Tibial nerve (tissue), 4 donors: ENCODE data around the gene POU3F3.

ENCODE experiments used
- CTCF ChIP-seq, 5 experiments: fragments of 200-600 bp in 3 of 5; fragments of 450-650 bp in 2 of 5; sonication (generic) in 3 of 5; IDR thresholded peaks; one replicate each; pipeline ENCODE4 v1.5.1; 2016 to 2019; ENCODE audit warnings: antibody characterized with exemption in 5 of 5, mild to moderate bottlenecking in 3 of 5, moderate library complexity in 2 of 5
- EP300 ChIP-seq, 2 donors: sonication (generic); formaldehyde crosslinking; IDR thresholded peaks; one replicate each; pipeline ENCODE4 v1.6.1; 2017; ENCODE audit warnings: antibody characterized with exemption in 2 of 2, mild to moderate bottlenecking in 1 of 2
- POLR2A ChIP-seq, 2 donors: fragments of 450-650 bp; IDR thresholded peaks; one replicate each; pipeline ENCODE4 v1.6.1; 2017; ENCODE audit warnings: antibody characterized with exemption in 2 of 2, mild to moderate bottlenecking in 2 of 2, moderate library complexity in 2 of 2

GRCh38 chr2:104900608-104901007 is 46.7 kb downstream of the POU3F3 start:
- TF ChIP-seq POLR2A (IDR thresholded peaks at IDR 0.05) (no peak), CTCF (IDR thresholded peaks at IDR 0.05) (no peak), EP300 (IDR thresholded peaks at IDR 0.05) (no peak)
